Measurements from ENCODE around the gene GRIK5. TPM values are rescaled to one million over a fixed set of nuclear protein-coding genes. Genes with fewer than 3 reads are reported as not detected.

The GRIK5 gene
- total RNA-seq, 1 experiment from 2014 or later = 0.48 TPM

- H3K27me3 Mint-ChIP-seq (ENCODE audit: insufficient read depth, unreplicated experiment) = no peaks in the 10 kb centered on the region
- no peak overlapping the region for H3K4me3 Mint-ChIP-seq (ENCODE audit: unreplicated experiment)
- peaks cover 14% of the 10 kb centered on the region for H3K4me1 ChIP-seq
- no peaks in the 10 kb centered on the region for H3K9me3 ChIP-seq
- H3K9me3 Mint-ChIP-seq (ENCODE audit: unreplicated experiment) = no peaks in the 10 kb centered on the region
- TF ChIP-seq, protein P1, sequence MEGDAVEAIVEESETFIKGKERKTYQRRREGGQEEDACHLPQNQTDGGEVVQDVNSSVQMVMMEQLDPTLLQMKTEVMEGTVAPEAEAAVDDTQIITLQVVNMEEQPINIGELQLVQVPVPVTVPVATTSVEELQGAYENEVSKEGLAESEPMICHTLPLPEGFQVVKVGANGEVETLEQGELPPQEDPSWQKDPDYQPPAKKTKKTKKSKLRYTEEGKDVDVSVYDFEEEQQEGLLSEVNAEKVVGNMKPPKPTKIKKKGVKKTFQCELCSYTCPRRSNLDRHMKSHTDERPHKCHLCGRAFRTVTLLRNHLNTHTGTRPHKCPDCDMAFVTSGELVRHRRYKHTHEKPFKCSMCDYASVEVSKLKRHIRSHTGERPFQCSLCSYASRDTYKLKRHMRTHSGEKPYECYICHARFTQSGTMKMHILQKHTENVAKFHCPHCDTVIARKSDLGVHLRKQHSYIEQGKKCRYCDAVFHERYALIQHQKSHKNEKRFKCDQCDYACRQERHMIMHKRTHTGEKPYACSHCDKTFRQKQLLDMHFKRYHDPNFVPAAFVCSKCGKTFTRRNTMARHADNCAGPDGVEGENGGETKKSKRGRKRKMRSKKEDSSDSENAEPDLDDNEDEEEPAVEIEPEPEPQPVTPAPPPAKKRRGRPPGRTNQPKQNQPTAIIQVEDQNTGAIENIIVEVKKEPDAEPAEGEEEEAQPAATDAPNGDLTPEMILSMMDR (IDR thresholded peaks at IDR 0.05; ENCODE audit: insufficient read depth in 1 of 2, low read depth in 1 of 2, low read length in 1 of 2, severe bottlenecking in 1 of 2, unreplicated experiment in 1 of 2) = no peak
- no peak for DNase-seq
- no peaks in the 10 kb centered on the region for H3K27me3 ChIP-seq (replicated peaks; ENCODE audit: control insufficient read depth, insufficient read depth, low read length)
- peaks cover 13% of the 10 kb centered on the region for H3K36me3 Mint-ChIP-seq (ENCODE audit: insufficient read depth, unreplicated experiment)
- no peaks in the 10 kb centered on the region for H3K36me3 ChIP-seq (ENCODE audit: control insufficient read depth, insufficient read depth, low read length)
- POLR2A ChIA-PET = no interaction called here
- BruUV-seq (replicated peaks) = no TSS peak
- H3K4me3 ChIP-seq (ENCODE audit: low read depth, low read length) = no peak overlapping the region
- peaks cover 13% of the 10 kb centered on the region for H3K4me1 Mint-ChIP-seq (ENCODE audit: low read depth, unreplicated experiment)
- intact Hi-C loops (cut with micrococcal nuclease; ENCODE audit: unreplicated experiment) = no loop called here
- CTCF ChIA-PET = no interaction called here
- no peak overlapping the region for H3K27ac Mint-ChIP-seq (ENCODE audit: unreplicated experiment)
These were observed 114.5 kb downstream of the GRIK5 start for GRCh38 chr19:41955521-41955920.

- no peaks in the 10 kb centered on the region for H3K36me3 ChIP-seq (ENCODE audit: control insufficient read depth, insufficient read depth, low read length)
- Mint-ChIP-seq H3K9me3 (ENCODE audit: unreplicated experiment) (no peaks in the 10 kb centered on the region), H3K4me1 (ENCODE audit: low read depth, unreplicated experiment) (no peaks in the 10 kb centered on the region), H3K27me3 (ENCODE audit: insufficient read depth, unreplicated experiment) (no peaks in the 10 kb centered on the region), H3K36me3 (ENCODE audit: insufficient read depth, unreplicated experiment) (peaks cover 6% of the 10 kb centered on the region), H3K27ac (ENCODE audit: unreplicated experiment) (no peak overlapping the region), H3K4me3 (ENCODE audit: unreplicated experiment) (no peak overlapping the region)
- no peaks in the 10 kb centered on the region for H3K9me3 ChIP-seq
- H3K4me3 ChIP-seq (ENCODE audit: low read depth, low read length) = no peak overlapping the region
- no TSS peak for BruUV-seq (replicated peaks)
- POLR2A ChIA-PET = interaction anchor here (0.7 kb wide), 1 partner anchor 67 kb away, joined by 4 read pairs; no protein-coding TSS in a partner anchor
- no peaks in the 10 kb centered on the region for H3K4me1 ChIP-seq
- CTCF ChIA-PET = interaction anchor here (1.8 kb wide), 1 partner anchor 78 kb away, joined by 5 read pairs; no protein-coding TSS in a partner anchor
- TF ChIP-seq, protein P1 (IDR thresholded peaks at IDR 0.05; ENCODE audit: insufficient read depth in 1 of 2, low read depth in 1 of 2, low read length in 1 of 2, severe bottlenecking in 1 of 2, unreplicated experiment in 1 of 2) = peak; percentile 98 to 99
- peak; percentile 84 to 89 for DNase-seq
- H3K27me3 ChIP-seq (replicated peaks; ENCODE audit: control insufficient read depth, insufficient read depth, low read length) = no peaks in the 10 kb centered on the region
- intact Hi-C loops (cut with micrococcal nuclease; ENCODE audit: unreplicated experiment) = loop anchor here (1.0 kb wide), 4 partner anchors 16 to 92 kb away; no protein-coding TSS in a partner anchor
These were observed 118.3 kb downstream of the GRIK5 start for GRCh38 chr19:41951686-41952172.

Other genes with a start within 250 kb of the GRIK5 start
- gene LYPD4, start 225.5 kb downstream of the GRIK5 start, total RNA-seq (2022) = not detected in 2 replicates
- not detected in 2 replicates for gene DMRTC2, start 225.2 kb downstream of the GRIK5 start, total RNA-seq (2022)
- gene RPS19, start 210.0 kb downstream of the GRIK5 start, total RNA-seq (2022) = 3,297 and 3,418 TPM in 2 replicates
- gene CD79A, start 192.9 kb downstream of the GRIK5 start, total RNA-seq (2022) = 0.82 TPM in 1 of 2 replicates, not detected in the other
- 60.2 and 63.5 TPM in 2 replicates for gene ARHGEF1, start 187.0 kb downstream of the GRIK5 start, total RNA-seq (2022)
- 0.23 and 0.49 TPM in 2 replicates for gene ERFL, start 141.8 kb downstream of the GRIK5 start, total RNA-seq (2022)
- gene RABAC1, start 110.9 kb downstream of the GRIK5 start, total RNA-seq (2022) = 64.4 and 70.7 TPM in 2 replicates
- 0.54 and 0.84 TPM in 2 replicates for gene ATP1A3, start 76.0 kb downstream of the GRIK5 start, total RNA-seq (2022)
- gene ZNF574, start 6.0 kb upstream of the GRIK5 start, total RNA-seq (2022) = 22.4 and 22.7 TPM in 2 replicates
- gene POU2F2, start 62.2 kb upstream of the GRIK5 start, total RNA-seq (2022) = 0.95 and 1.5 TPM in 2 replicates
- gene DEDD2, start 147.5 kb upstream of the GRIK5 start, total RNA-seq (2022) = 31.2 and 31.4 TPM in 2 replicates
- gene ZNF526, start 150.1 kb upstream of the GRIK5 start, total RNA-seq (2022) = 19.4 and 22.6 TPM in 2 replicates
- gene GSK3A, start 172.4 kb upstream of the GRIK5 start, total RNA-seq (2022) = 59.6 and 60.2 TPM in 2 replicates
- 134 and 149 TPM in 2 replicates for gene ERF, start 184.9 kb upstream of the GRIK5 start, total RNA-seq (2022)
- gene CIC, start 199.0 kb upstream of the GRIK5 start, total RNA-seq (2022) = 44.8 and 47.8 TPM in 2 replicates
- 2.8 and 2.9 TPM in 2 replicates for gene PRR19, start 231.9 kb upstream of the GRIK5 start, total RNA-seq (2022)
- 94.0 and 103 TPM in 2 replicates for gene PAFAH1B3, start 232.4 kb upstream of the GRIK5 start, total RNA-seq (2022)
- 2.2 and 2.5 TPM in 2 replicates for gene TMEM145, start 243.1 kb upstream of the GRIK5 start, total RNA-seq (2022)